ENCODE results near the gene ARIH1.

Gene ARIH1

GRCh38 chr15:72493220-72493619 lies 19.1 kb downstream of the ARIH1 start:
- in situ Hi-C loops (cut with HindIII; ENCODE audit: low pct_unique_long_range_greater_than_20kb, low sequenced_read_pairs) = no loop called here
- no peak for DNase-seq (ENCODE audit: low read depth in 1 of 2, low spot score in 1 of 2)

GRCh38 chr15:72495007-72495406 lies 20.9 kb downstream of the ARIH1 start:
- in situ Hi-C loops (cut with HindIII; ENCODE audit: low pct_unique_long_range_greater_than_20kb, low sequenced_read_pairs) = no loop called here
- DNase-seq (ENCODE audit: low read depth in 1 of 2, low spot score in 1 of 2) = no peak
- no peak for TF ChIP-seq JUND (IDR thresholded peaks at IDR 0.05; ENCODE audit: low read depth)

More at GRCh38 chr15:72493220-72493619, 19.1 kb downstream of the ARIH1 start:
- no peak for TF ChIP-seq JUND (IDR thresholded peaks at IDR 0.05; ENCODE audit: low read depth)

- no peak for DNase-seq (ENCODE audit: low read depth in 1 of 2, low spot score in 1 of 2)
- in situ Hi-C loops (cut with HindIII; ENCODE audit: low pct_unique_long_range_greater_than_20kb, low sequenced_read_pairs) = no loop called here
Measured at GRCh38 chr15:72496783-72497182, 22.7 kb downstream of the ARIH1 start.

GRCh38 chr15:72497402-72497801 lies 23.3 kb downstream of the ARIH1 start:
- DNase-seq (ENCODE audit: low read depth in 1 of 2, low spot score in 1 of 2) = no peak
- no peak for TF ChIP-seq JUND (IDR thresholded peaks at IDR 0.05; ENCODE audit: low read depth)
- in situ Hi-C loops (cut with HindIII; ENCODE audit: low pct_unique_long_range_greater_than_20kb, low sequenced_read_pairs) = no loop called here

More at GRCh38 chr15:72496783-72497182, 22.7 kb downstream of the ARIH1 start:
- TF ChIP-seq JUND (IDR thresholded peaks at IDR 0.05; ENCODE audit: low read depth) = no peak

- in situ Hi-C loops (cut with HindIII; ENCODE audit: low pct_unique_long_range_greater_than_20kb, low sequenced_read_pairs) = no loop called here
- no peak for TF ChIP-seq JUND (IDR thresholded peaks at IDR 0.05; ENCODE audit: low read depth)
- DNase-seq (ENCODE audit: low read depth in 1 of 2, low spot score in 1 of 2) = no peak
Measured at GRCh38 chr15:72502220-72502809, 28.2 kb downstream of the ARIH1 start.

GRCh38 chr15:72503147-72503546 lies 29.0 kb downstream of the ARIH1 start:
- no peak for TF ChIP-seq JUND (IDR thresholded peaks at IDR 0.05; ENCODE audit: low read depth)
- in situ Hi-C loops (cut with HindIII; ENCODE audit: low pct_unique_long_range_greater_than_20kb, low sequenced_read_pairs) = no loop called here

GRCh38 chr15:72507402-72508092 lies 33.4 kb downstream of the ARIH1 start:
- in situ Hi-C loops (cut with HindIII; ENCODE audit: low pct_unique_long_range_greater_than_20kb, low sequenced_read_pairs) = no loop called here
- no peak for DNase-seq (ENCODE audit: low read depth in 1 of 2, low spot score in 1 of 2)
- TF ChIP-seq JUND (IDR thresholded peaks at IDR 0.05; ENCODE audit: low read depth) = no peak

More at GRCh38 chr15:72503147-72503546, 29.0 kb downstream of the ARIH1 start:
- DNase-seq (ENCODE audit: low read depth in 1 of 2, low spot score in 1 of 2) = no peak

- no peak for TF ChIP-seq JUND (IDR thresholded peaks at IDR 0.05; ENCODE audit: low read depth)
- in situ Hi-C loops (cut with HindIII; ENCODE audit: low pct_unique_long_range_greater_than_20kb, low sequenced_read_pairs) = no loop called here
- DNase-seq (ENCODE audit: low read depth in 1 of 2, low spot score in 1 of 2) = no peak
Measured at GRCh38 chr15:72509484-72509883, 35.4 kb downstream of the ARIH1 start.

GRCh38 chr15:72511536-72511935 lies 37.4 kb downstream of the ARIH1 start:
- DNase-seq (ENCODE audit: low read depth in 1 of 2, low spot score in 1 of 2) = no peak
- TF ChIP-seq JUND (IDR thresholded peaks at IDR 0.05; ENCODE audit: low read depth) = no peak
- in situ Hi-C loops (cut with HindIII; ENCODE audit: low pct_unique_long_range_greater_than_20kb, low sequenced_read_pairs) = no loop called here

GRCh38 chr15:72515591-72516389 lies 41.7 kb downstream of the ARIH1 start:
- no peak for TF ChIP-seq JUND (IDR thresholded peaks at IDR 0.05; ENCODE audit: low read depth)
- in situ Hi-C loops (cut with HindIII; ENCODE audit: low pct_unique_long_range_greater_than_20kb, low sequenced_read_pairs) = no loop called here
- no peak for DNase-seq (ENCODE audit: low read depth in 1 of 2, low spot score in 1 of 2)

GRCh38 chr15:72516777-72517176 lies 42.6 kb downstream of the ARIH1 start:
- TF ChIP-seq JUND (IDR thresholded peaks at IDR 0.05; ENCODE audit: low read depth) = no peak
- in situ Hi-C loops (cut with HindIII; ENCODE audit: low pct_unique_long_range_greater_than_20kb, low sequenced_read_pairs) = no loop called here
- no peak for DNase-seq (ENCODE audit: low read depth in 1 of 2, low spot score in 1 of 2)

- in situ Hi-C loops (cut with HindIII; ENCODE audit: low pct_unique_long_range_greater_than_20kb, low sequenced_read_pairs) = no loop called here
- no peak for TF ChIP-seq JUND (IDR thresholded peaks at IDR 0.05; ENCODE audit: low read depth)
- no peak for DNase-seq (ENCODE audit: low read depth in 1 of 2, low spot score in 1 of 2)
Measured at GRCh38 chr15:72521682-72522081, 47.6 kb downstream of the ARIH1 start.

Measured in T47D (cell line).